PC-3 (cell line): Measurements from ENCODE around the gene RERE. TPM values are rescaled to one million over a fixed set of nuclear protein-coding genes. Genes with fewer than 3 reads are reported as not detected.

Experiments
- ATAC-seq: fragments of 200-7000 bp; cut with Tn5 transposase; 2 replicates; pipeline ENCODE4 v1.9.1; 2020; ENCODE audit warnings: mild to moderate bottlenecking, moderate library complexity
- BruUV-seq: library from RNA; stranded (reverse); fragments of 400-500 nt; replicated peaks from 2 replicates; lab custom pipeline; 2021; lab: Mats Ljungman, UMichigan
- CTCF ChIA-PET: fragments of 300-600 bp; sonication (Branson Sonifier 250); formaldehyde crosslinking; loops from one replicate; lab custom pipeline; 2022; ENCODE audit warnings: antibody characterized with exemption; lab: Charles Lee
- POLR2A ChIA-PET: fragments of 300-600 bp; sonication (Branson Sonifier 250); formaldehyde crosslinking; loops from one replicate; lab custom pipeline; 2022; ENCODE audit warnings: antibody characterized with exemption; ENCODE audit not compliant: unreplicated experiment; lab: Charles Lee
- DNase-seq: peaks from one replicate; pipeline ENCODE4 v3.0.0-alpha.2; 2015
- H2AFZ ChIP-seq: fragments of 300-600 bp; sonication (generic); 2 replicates; pipeline ENCODE4 v1.6.0; 2016; ENCODE audit warnings: antibody characterized with exemption, low read length
- H3F3A ChIP-seq: fragments of 300-600 bp; sonication (generic); one replicate; pipeline ENCODE4 v1.6.0; 2017; ENCODE audit warnings: antibody characterized with exemption, low read length, control low read depth, mild to moderate bottlenecking; ENCODE audit not compliant: unreplicated experiment
- H3K27ac ChIP-seq: fragments of 300-600 bp; sonication (generic); 2 replicates; pipeline ENCODE4 v1.5.1; 2016; ENCODE audit warnings: mild to moderate bottlenecking, low read length
- H3K27me3 ChIP-seq: fragments of 300-600 bp; sonication (generic); 2 replicates; pipeline ENCODE4 v1.6.1; 2016; ENCODE audit warnings: low read length, mixed read lengths
- H3K36me3 ChIP-seq: fragments of 300-600 bp; sonication (generic); 2 replicates; pipeline ENCODE4 v1.6.1; 2016; ENCODE audit warnings: low read depth, mixed run types, low read length, mixed read lengths
- H3K4me1 ChIP-seq: fragments of 300-600 bp; sonication (generic); 2 replicates; pipeline ENCODE4 v1.5.1; 2016; ENCODE audit warnings: low read length; ENCODE audit not compliant: insufficient read depth
- H3K4me2 ChIP-seq: fragments of 300-600 bp; sonication (generic); 2 replicates; pipeline ENCODE4 v1.6.0; 2016; ENCODE audit warnings: low read length
- H3K4me3 ChIP-seq: fragments of 300-600 bp; sonication (generic); 2 replicates; pipeline ENCODE4 v1.5.1; 2016; ENCODE audit warnings: mild to moderate bottlenecking, low read length, mixed read lengths
- H3K79me2 ChIP-seq: fragments of 300-600 bp; sonication (generic); 2 replicates; pipeline ENCODE4 v1.6.1; 2017; ENCODE audit warnings: low read length, mixed read lengths
- H3K9ac ChIP-seq: fragments of 300-600 bp; sonication (generic); 2 replicates; pipeline ENCODE4 v1.6.0; 2016; ENCODE audit warnings: mild to moderate bottlenecking, low read length
- H3K9me2 ChIP-seq: fragments of 300-600 bp; sonication (generic); replicated peaks from 2 replicates; pipeline ENCODE4 v1.6.1; 2016; ENCODE audit warnings: mixed run types, low read length, mixed read lengths
- H3K9me3 ChIP-seq: fragments of 300-600 bp; sonication (generic); 2 replicates; pipeline ENCODE4 v1.6.1; 2016; ENCODE audit warnings: low read length, mixed read lengths
- H4K20me1 ChIP-seq: fragments of 300-600 bp; sonication (generic); 2 replicates; pipeline ENCODE4 v1.6.1; 2016; ENCODE audit warnings: low read length, mixed read lengths
- CTCF ChIP-seq: fragments of 300-600 bp; sonication (generic); conservative IDR thresholded peaks from 2 replicates; pipeline ENCODE4 v1.5.1; 2017; ENCODE audit warnings: antibody characterized with exemption, low read depth, mild to moderate bottlenecking, low read length
- EZH2 ChIP-seq: fragments of 300-600 bp; sonication (generic); IDR thresholded peaks from one replicate; pipeline ENCODE4 v1.6.1; 2017; ENCODE audit warnings: antibody characterized with exemption, mild to moderate bottlenecking, low read length; ENCODE audit not compliant: unreplicated experiment
- EZH2phosphoT487 ChIP-seq: fragments of 300-600 bp; sonication (generic); IDR thresholded peaks from 2 replicates; pipeline ENCODE4 v1.6.1; 2018; ENCODE audit warnings: mild to moderate bottlenecking, antibody characterized with exemption, low read length, borderline replicate concordance
- intact Hi-C: fragments of 100-400 bp; cut with micrococcal nuclease; formaldehyde crosslinking; loops from 2 replicates; pipeline ENCODE4 v1.9.0; 2023
- total RNA-seq: library from RNA; depleted of rRNA; stranded (reverse); fragments of >200 nt; gene quantifications from 2 replicates; pipeline ENCODE4 v1.2.3, GENCODE V29; 2014

The RERE gene
- total RNA-seq, 1 experiment from 2014 or later, result 24.2 TPM

DNA sequence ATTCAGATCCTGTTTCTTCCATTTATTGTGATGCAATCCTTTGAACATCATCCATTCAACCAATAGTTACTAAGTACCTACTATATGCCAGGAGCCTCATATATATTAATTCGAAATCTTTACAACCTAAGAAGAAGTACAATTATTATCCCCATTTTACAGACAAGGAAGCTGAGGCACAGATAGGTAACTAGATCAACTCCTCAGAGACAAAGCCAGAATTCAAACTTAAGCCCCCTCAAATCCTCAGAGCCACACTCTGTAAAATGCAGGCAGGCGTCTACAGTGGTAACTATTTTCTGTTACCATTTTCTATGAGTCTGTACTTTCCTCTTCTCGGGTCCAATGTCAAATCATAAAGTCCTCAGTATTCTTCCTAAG is 391.7 kb downstream of the RERE start:
- DNase-seq (no peak), ATAC-seq (no peak)
- H3K9ac ChIP-seq, result no peak overlapping the region
- TF ChIP-seq CTCF (no peak), EZH2 (no peak), EZH2phosphoT487 (no peak)
- 0 out of 2 replicates have a peak, but pooled peaks cover under 1% of the 10 kb centered on the region for H3K36me3 ChIP-seq
- BruUV-seq, result no TSS peak
- ChIA-PET POLR2A (no interaction called here), CTCF (no interaction called here)
- H3K4me3 ChIP-seq, result no peak overlapping the region
- peaks cover 27% of the 10 kb centered on the region for H3K4me1 ChIP-seq
- no peak overlapping the region for H3K27ac ChIP-seq
- intact Hi-C loops, result no loop called here
- H3K79me2 ChIP-seq, result peaks cover 26% of the 10 kb centered on the region
- H3K9me2 ChIP-seq, result no peaks in the 10 kb centered on the region
- H3K9me3 ChIP-seq, result no peaks in the 10 kb centered on the region
- H3F3A ChIP-seq, result no peaks in the 10 kb centered on the region
- no peak overlapping the region for H3K4me2 ChIP-seq
- H4K20me1 ChIP-seq, result peaks cover 9% of the 10 kb centered on the region
- H3K27me3 ChIP-seq, result no peaks in the 10 kb centered on the region
- no peak overlapping the region for H2AFZ ChIP-seq

DNA sequence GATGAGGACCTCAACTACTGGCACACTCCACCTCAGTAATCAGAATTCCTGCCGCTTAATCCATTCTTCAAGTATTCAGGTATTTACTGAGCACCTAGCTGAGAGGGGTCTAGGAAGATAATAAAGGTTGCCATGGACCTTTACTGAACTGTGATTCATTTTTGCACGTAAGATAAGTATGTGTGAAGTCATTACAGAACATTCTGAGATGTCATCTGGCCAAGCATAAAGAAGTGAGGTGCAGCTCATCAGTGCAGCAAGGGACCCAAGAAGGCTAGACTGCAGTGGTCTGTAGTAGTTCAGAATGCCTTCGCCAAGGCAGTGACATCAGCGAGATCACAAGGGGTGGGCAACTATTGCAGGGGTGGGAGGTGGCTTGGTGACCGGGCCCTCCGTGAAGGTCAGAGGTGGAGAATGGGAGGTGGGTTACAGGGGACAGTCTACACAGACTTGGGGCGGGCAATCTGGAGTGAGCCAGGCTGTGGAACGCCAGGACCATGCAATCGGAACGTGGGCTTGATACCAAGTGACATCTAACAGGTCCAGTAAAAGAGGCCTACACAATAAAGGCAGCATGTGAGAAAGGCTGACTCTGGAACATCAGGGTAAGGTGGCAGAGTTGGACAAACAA is 392.2 kb downstream of the RERE start:
- H3K27ac ChIP-seq, result peak overlapping the region; percentile 93
- no peak for ATAC-seq
- TF ChIP-seq CTCF (no peak), EZH2 (no peak), EZH2phosphoT487 (no peak)
- H3K9ac ChIP-seq, result peak overlapping the region; percentile 89; the same call in 1 of the 2 replicates
- H3F3A ChIP-seq, result no peaks in the 10 kb centered on the region
- no peaks in the 10 kb centered on the region for H3K9me3 ChIP-seq
- H3K4me3 ChIP-seq, result no peak overlapping the region
- peaks cover 32% of the 10 kb centered on the region for H3K4me1 ChIP-seq
- H3K27me3 ChIP-seq, result no peaks in the 10 kb centered on the region
- no TSS peak for BruUV-seq
- H4K20me1 ChIP-seq, result peaks cover 13% of the 10 kb centered on the region
- DNase-seq, result no peak
- peaks cover 5% of the 10 kb centered on the region; the same call in 1 of the 2 replicates for H3K36me3 ChIP-seq
- ChIA-PET POLR2A (interaction anchor here (0.5 to 0.6 kb wide), 2 partner anchors 10 to 278 kb away, joined by 3 read pairs; no protein-coding TSS in a partner anchor), CTCF (no interaction called here)
- H3K4me2 ChIP-seq, result peak overlapping the region; percentile 84
- H3K9me2 ChIP-seq, result no peaks in the 10 kb centered on the region
- no peak overlapping the region for H2AFZ ChIP-seq
- intact Hi-C loops, result no loop called here
- peaks cover 31% of the 10 kb centered on the region for H3K79me2 ChIP-seq

DNA sequence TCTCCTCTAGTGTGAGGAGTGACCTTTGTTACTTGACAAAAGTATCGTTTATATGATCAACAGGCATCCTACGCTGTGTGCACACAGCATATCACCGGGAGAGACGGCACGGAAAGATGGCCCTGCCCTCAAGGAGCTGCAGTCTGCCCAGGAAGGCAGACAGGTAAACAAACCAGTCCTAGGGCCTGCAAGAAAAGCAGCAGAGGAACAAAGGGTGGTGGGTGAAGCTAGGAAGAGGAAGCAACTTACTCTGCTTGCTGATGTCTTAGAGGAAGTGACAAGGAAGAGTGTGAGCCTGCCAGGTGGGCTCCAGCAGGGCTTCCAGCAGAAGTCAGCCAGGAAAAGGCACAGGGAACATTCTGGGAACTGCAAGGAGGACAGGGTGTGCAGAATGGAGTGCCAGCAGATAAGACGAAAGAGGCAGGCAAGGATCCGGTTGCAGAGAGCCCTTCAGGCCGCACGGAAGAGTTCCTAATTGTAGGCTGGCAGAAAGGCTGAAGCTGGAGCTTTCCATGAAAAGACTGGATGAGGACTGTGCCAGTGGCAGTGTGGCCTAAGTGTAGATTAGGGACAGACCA is 392.8 kb downstream of the RERE start:
- ATAC-seq, result peak; percentile 66
- Histone ChIP-seq H3K4me2 (peak overlapping the region; percentile 84), H2AFZ (peak overlapping the region; percentile 61), H4K20me1 (peaks cover 16% of the 10 kb centered on the region), H3F3A (no peaks in the 10 kb centered on the region), H3K27me3 (no peaks in the 10 kb centered on the region), H3K36me3 (peaks cover 12% of the 10 kb centered on the region), H3K9ac (peak overlapping the region; percentile 89), H3K79me2 (peaks cover 38% of the 10 kb centered on the region), H3K9me3 (no peaks in the 10 kb centered on the region), H3K27ac (peak overlapping the region; percentile 93), H3K9me2 (no peaks in the 10 kb centered on the region), H3K4me3 (peak overlapping the region; percentile 73), H3K4me1 (peaks cover 37% of the 10 kb centered on the region)
- TF ChIP-seq EZH2 (no peak), EZH2phosphoT487 (no peak), CTCF (no peak)
- BruUV-seq, result TSS peak; percentile 45
- intact Hi-C loops, result loop anchor here (5.0 kb wide), 1 partner anchor 278 kb away; no protein-coding TSS in a partner anchor
- POLR2A ChIA-PET, result interaction anchor here (0.5 to 0.6 kb wide), 3 partner anchors 9 to 279 kb away, joined by 3 read pairs; no protein-coding TSS in a partner anchor
- DNase-seq, result peak; percentile 76
- CTCF ChIA-PET, result no interaction called here
